GM21619 (cell line): Measurements from ENCODE around the gene HHAT.

Source experiments
- ATAC-seq: cut with Tn5 transposase; IDR thresholded peaks from one replicate; pipeline ENCODE4 v1.9.1; 2021; ENCODE audit not compliant: unreplicated experiment

Gene HHAT

DNA sequence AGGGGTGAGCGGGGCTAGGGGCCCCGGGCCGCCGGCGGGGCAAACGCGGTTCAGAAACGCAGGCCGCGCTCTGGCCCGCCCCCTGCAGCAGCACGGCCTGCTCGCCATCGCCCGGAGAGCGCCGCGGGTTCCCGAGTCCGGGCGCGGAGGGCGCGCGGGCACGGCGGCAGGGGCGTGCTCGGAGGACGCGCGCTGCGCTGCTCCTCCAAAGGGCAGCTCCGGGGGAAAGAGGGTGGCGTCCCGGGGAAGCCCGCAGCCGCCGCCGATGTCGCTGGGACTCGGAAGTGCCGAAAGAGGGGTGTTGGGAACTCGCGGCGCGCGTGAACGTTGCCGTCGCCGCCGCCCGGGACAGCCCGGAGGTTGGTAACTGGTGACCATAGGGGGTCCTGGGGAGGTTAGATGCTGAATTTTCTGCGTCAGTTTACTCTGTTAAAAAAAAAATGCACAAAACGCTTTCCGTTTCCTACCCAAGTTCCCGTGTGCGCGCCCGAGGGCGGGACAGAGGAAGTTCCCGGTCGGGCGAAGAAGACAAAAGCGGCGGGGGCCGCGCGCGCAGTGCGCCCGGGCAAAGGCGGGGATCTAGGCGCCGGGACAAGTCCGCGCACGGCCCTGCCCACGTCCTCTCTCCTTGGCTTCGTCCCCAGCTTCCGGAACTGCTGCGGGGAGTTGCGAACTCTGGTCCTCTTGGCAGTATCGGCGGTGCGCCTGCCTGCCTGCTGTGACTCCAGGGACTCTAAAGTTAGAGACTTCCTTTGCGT, at the start of gene HHAT:
TSS of gene HHAT (plus strand) at position 157 of the 758 bp plus-strand sequence. CDS start 20,074 bp downstream, outside the sequence.
- peak; percentile 49 for ATAC-seq

DNA sequence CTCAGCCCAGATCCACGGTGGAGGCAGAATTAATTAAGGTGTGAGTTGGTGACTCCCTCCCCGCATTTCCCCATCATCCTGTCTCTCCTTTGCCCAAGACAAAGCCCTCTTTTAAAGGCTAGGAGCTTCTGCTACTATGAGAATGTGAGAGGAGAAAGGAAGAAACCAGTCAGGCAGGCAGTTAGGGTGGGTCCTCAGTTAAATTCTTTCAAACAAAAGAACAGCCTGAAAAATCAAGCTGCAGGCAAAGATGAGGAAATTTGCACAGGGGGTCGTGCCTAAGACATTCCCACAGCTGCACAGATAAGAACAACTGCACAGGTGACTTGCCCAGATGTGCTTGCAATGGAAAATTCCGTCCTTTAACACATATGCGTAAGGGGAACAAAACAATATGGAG, 48.5 kb upstream of the HHAT start:
- ATAC-seq: no peak

DNA sequence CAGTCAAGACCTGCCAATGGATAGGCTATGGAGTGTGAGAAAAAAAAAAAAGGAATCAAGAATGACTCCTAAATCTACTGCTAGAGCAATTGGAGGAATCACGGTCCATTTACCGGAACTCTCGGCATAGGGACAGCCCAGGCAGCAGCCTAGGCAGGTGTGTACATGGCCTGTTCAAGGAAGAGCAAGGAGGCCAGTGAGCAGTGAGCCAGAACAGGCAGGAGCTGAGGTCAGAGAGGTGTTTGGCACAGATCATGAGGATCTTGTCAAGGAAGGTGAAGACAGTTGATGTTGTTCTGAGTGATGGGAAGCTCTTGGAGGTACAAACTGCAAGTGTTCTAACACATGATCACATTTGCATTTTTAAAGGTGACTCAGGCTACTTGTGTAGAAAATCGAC, 40.6 kb upstream of the HHAT start:
- no peak for ATAC-seq

DNA sequence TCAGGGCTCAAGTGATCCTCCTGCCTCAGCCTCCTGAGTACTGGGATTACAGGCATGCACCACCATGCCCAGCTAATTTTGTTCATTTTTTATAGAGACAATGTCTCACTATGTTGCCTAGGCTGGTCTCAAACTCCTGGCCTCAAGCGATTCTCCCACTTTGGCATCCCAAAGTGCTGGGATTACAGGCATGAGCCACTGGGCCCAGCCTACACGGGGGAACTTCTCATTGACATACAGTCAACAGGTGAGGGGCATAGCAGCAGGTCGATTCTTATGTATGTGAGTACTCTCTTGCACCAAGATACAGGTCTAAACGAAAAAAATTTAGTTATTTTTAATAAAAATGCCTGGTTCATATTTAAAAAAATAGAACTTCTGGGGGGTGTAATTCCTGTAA, 39.5 kb upstream of the HHAT start:
- ATAC-seq: no peak

DNA sequence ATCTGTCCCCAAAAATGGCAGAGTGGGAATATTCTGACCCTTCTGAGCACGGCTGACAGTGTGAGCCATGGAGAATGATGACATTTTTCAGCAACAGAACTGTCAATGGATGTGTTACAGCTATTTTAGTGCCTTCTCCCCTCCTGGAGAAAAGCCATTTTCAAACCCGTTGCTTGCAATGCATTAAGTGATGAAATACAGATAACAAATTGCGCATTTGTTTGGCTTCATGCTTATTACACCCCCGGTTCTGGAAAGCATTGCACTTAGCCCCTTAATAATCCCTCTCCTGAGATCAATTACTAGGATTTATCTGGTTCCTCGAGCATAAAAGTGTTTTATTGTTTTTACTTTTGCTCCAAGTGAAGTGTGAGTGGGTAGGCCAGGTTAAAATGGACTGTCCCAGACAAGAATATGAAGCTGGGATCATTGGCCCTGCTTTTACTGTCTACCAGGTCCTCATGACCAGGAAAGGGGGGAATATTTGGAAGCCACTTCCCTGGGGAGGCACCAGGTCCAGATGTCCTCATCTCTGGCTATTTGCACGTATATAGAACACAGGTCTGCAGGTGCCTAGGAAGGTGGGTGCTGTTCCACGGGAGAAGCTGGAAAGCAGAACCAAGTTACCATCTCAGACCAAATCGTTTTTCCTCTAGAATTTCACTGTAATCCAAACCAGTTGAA, 37.5 kb upstream of the HHAT start:
- no peak for ATAC-seq

DNA sequence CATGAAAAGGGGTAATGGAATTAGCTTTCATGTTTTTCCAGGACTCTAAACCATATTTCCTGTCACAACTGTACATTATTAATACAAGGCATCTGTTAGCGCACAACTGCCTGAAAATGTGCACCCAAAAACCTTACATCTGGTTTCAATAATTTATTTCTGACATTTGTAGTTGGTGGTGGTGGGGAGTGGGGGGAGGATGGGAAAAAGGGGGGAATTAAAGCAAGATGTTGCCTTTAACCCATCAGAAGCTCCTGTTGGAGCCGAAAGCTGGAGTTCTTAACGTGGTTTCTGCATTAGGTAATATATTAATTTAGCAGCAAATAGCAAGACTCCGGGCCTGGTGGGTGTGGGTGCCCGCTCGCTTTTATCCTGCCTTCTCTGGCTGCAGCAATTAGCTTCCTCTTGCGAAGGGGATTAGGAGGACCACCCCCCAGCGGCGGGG, 36.9 kb upstream of the HHAT start:
- no peak for ATAC-seq

DNA sequence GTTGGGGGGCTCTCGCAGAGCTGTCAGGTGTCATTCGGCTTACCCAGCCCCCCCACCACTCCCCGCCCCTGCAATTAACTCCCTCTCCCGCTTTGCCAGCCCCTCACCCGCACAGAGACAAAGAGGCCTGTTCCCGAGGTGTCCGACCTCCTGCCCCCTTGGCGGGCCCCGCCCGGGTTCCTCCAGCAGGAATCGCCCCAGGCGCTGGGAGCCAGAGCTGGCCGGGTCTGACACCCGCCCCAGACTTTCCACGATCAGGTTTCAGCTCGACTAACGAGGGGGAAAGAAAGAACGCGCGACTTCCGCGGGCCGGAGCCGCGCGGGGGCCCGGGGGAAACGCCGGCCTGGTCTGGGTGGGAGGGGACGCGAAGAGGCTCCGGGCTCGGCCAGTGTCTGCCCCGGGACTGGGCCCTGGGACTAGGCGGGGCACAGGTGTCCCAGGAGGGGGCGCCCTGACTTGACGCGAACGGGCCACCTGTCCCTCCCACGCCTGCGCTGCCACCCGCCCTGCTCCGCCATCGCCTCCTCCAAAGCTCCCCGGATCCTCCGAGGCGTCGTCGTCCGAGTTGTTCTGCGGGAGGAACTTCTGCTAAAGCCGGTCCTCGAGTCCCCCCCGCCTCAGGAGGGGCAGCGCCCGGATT, 36.4 kb upstream of the HHAT start:
- ATAC-seq: peak; percentile 81

DNA sequence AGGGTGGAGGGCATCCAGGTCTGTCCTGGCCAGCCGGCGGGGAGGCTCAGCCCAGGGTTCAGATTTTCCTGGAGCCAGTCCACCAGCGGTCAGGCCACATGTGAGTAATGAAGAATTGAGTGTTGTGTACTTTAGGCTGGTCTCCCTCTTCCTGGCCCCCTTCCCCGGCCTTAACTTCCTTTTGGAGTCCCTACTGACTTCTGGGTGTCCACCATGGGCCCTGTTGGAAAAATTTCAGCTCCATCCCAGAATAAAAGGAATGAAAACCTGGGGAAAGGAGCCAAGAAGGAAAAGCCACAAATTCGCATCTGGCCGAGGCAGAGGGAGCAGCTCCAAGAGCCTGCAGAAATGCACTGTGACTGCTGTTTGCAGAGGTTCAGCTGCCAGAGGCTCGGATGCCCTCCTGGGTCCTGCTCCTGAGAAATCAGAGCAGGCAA, 35.5 kb upstream of the HHAT start:
- no peak for ATAC-seq

DNA sequence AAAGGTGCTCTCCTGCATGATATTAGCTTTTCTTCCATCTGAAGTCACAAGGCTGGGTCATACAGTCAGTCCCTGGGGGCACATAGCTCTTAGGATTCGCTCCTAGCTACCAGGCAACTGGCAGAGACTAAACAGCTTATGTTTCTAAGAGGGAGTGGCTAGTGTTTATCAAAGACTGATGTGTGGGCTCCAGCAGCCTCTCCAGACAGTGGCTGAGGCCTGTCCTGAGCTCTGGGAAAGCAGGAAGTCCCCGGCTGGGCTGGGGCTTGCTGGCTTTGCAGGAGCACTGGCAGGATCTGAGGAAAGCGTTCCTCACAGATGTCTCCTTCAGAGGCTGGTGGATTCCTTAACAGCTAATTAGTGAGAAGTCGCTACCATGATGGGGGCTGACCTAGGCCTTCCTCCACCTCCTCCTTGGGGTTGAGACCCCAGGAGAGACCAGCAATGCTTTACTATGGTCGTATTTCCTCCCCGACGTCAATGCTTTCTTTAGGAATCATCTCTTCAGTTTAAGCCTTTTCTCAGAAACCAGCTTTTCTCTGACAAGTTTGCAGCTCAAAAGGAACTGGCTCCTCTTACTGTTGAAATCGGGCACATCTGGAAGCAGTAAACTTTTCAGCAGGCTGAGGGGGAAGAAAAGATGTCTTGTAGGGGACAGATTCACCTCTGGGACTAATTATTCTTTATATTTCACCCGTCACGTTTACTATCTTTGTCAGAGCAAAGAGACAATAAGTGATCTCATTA, 33.5 kb upstream of the HHAT start:
- no peak for ATAC-seq

DNA sequence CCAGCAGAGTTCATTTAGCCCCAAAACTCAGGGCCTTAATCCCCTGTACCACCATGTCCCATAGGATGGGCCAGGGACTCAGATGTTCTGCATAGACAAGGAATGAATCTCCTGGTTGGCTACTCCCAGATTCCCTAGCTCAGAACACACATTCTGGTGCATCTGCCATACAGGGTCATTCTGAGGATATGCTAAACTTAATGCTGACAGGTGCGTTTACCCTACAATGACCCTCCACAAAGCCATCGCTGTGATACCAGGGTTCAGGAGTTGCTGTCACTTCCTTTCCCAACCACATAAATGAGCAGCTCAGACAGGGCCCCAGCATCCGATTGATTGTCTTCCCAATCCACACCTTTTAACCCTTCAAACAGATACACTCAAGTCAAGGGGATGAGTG, 32.0 kb upstream of the HHAT start:
- no peak for ATAC-seq

DNA sequence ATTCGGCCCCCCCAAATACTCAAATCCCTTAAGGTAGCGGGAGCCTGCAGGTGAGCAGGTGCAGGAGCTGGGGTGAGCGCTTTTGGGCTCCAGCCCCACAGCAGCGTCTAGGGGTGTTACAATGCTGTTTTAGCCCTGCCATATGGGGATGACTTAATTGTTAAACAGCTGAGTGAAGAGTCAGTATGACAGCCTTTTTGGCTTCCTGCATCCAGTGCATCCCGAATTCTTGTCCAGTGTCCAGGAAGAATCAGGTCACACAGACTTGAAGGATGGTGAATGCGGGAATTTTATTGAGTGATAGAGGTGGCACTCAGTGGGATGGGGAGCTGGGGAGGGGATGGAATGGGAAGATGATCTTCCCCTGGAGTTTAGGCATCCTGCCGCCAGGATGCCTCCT, 30.4 kb upstream of the HHAT start:
- no peak for ATAC-seq

DNA sequence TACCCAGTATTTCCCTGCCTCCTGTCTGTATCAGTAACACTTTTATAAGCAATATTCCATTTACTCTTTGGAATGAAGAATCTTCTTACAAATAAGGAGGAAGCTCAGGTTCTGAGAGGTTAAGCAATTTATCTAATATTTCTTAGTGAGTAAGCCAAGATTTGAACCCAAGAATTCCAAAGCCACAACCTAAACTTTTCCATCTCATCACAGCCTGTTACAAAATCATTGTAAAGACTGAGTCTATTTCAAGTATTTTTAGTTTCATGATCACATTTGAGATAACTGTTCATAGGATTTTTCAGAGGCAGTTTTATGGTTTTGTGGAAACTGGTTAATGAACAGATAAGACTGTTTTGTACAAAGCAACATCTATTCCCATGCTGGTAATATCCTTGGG, 29.8 kb upstream of the HHAT start:
- ATAC-seq: no peak

DNA sequence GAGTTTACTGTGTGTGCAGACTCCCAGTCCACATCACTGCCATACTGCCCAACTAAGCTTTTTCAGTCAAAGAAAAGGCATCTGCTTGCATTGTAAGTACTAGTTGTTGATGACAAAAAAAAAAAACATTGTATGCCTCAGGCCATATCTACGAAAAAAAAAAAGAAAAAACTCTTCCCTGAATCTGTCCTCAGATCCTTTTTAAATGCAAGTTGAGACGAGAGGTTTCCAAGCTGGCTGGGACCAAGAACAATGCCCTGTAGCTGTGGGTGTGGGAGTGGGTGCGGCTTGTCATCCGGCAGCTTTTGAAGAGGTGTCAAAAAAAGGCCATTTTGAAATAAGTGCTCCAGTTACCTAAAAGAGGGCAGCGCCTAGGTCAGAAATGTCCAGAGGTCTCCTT, 29.2 kb upstream of the HHAT start:
- ATAC-seq: no peak

DNA sequence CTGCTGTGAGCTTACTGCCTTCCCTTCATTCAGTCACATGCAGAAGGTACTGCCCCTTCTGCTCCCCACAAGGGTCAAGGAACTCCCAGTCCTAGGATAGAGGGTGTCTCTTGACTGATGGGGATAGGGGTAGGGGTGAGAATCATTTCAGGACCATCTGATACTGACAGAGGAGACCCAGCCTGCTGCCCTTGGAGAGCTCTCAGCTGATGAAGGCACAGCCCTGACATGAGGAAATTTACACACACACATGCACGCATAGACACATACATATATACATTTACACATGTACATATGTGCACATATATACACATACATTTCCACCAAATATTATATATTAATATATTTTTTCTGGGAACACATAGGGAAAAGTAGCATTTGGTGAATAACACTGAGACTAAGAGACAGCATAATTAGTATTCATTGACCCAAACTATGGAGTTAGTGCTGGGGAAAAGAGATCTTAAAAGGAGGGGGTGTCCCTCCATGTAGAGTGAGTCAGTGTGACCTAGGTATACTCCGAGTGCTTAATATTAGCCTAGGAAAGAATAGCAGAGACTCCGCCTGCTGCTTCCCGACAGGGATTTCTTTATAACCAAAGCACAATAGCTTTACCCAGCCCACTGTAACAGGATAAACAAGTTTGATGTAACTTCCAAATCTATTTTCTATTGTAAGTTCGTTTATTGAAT, 27.6 kb upstream of the HHAT start:
- ATAC-seq: no peak

DNA sequence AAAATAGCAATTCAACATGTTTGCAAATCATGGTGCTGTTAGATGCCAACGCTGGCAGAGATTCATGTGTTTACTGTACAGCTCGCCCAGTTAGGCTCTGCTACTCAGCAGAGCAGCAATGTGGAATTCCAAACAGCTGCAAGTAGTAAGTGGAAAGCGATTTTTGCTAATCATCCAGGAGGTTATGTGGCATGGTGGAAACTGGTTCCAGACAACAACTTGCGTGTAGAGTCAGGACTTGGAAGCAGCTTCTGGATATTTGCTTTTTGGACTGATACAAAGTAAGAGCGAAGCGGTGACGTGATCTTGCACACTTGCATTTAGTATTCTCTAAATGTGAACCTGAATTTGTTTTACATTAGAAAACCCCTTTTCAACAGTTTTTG, 27.1 kb upstream of the HHAT start:
- no peak for ATAC-seq

DNA sequence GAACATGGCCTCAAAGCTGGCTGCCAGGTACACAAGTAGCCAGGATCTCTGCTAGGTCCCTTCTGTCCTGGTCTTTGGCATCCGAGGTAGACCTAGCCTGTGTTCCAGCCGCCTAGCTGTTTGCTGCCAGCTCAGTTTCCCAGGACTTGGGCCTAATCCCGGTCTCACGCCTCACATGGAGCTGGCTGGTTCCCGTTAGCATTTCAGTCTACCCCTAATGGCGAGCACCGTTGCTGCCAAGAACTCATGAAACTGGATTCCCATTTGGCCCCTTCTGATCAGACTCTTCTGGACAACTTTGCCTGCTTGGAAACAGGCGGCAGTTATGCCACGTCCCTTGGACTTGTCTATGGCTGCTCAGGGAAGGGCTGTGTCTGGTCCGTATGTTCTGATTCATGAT, 26.2 kb upstream of the HHAT start:
- ATAC-seq: no peak

DNA sequence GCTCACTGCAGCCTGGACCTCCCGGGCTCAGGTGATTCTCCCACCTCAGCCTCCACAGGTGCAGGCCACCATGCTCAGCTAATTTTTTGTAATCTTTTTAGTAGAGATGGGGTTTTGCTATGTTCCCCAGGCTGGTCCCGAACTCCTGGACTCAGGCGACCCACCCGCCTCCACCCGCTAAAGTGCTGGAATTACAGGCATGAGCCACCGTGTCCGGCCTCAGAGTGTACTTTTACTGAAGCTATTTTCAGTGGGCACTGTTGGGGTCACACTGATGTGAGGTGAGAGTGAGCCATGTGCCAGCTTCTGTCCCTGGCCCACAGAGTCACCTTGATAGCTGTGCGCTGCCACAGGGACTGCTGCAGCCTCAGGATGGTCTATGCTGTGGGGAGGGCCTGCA, 25.3 kb upstream of the HHAT start:
- no peak for ATAC-seq

DNA sequence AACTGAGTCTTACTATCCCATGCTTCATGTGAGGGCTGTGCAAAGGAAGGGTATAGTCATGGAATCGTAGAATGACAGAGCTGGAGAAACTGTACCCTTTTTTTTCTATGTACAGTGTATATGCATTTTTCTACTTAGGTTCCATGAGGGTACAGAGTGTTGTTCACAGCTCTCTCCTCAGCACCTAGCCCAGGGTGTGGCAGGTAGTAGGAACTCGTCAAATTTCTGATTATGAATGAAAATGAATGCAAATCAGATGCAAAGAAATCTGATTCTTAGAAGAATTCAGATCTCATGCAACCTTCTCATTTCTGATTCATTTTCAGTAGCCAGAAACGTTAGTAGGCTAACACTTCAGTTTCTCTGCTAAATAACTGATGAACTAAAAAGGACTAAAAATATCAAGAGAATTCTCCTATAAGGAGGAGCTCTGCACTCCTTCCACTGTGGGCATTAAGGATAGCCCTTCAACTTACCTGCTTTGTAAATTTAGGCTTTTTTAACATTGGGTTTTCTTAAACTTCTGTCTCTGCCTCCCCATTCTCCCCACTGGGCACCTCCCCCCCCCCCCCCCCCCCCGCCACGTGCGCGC, 18.0 kb upstream of the HHAT start:
- ATAC-seq: no peak

DNA sequence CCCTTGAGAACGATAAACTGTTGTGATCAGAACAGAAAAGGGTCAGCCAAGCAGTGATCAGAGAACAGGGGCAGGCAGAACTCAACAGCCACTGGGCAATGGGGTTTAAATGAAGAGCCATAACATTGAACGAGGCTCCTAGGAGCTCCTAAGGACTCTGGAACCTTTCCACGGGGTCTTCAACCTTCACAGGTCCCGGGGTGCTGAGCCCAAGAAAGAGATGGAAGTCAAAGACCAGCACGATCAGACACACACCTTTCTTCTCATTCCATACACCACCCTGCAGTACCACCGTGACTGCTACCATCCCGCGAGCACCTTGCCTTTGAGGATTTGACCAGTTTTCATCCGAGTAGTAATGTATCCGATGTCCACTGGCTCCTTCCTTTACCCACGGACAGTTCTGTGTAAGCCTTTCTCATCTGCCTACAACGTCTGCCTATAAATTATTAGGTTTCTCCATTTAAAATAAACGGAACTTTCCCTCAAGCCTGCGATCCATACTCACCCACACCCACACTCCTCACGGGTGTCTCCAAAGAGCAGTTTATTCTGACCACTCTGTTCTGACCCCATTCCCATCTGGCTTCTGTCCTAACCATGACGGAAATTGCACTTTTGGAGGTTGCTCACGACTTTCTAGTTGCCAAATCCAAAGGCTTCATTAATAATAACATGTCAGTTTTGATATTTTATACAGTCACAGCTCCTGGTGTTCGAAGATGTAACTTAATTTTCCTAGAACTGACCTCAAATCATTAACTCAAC, 16.8 kb upstream of the HHAT start:
- ATAC-seq: no peak
